PC-9 (cell line): ENCODE data around the gene MRPS5. TPM values are rescaled to one million over a fixed set of nuclear protein-coding genes. Genes with fewer than 3 reads are reported as not detected.

ENCODE experiments used
- BruUV-seq: library from RNA; stranded (reverse); fragments of 400-500 nt; replicated peaks from 2 replicates; lab custom pipeline; 2021; lab: Mats Ljungman, UMichigan
- CTCF ChIA-PET: fragments of 300-600 bp; sonication (Branson Sonifier 250); formaldehyde crosslinking; loops from one replicate; lab custom pipeline; 2022; ENCODE audit warnings: antibody characterized with exemption; lab: Charles Lee
- POLR2A ChIA-PET: fragments of 300-600 bp; sonication (Branson Sonifier 250); formaldehyde crosslinking; loops from one replicate; lab custom pipeline; 2022; ENCODE audit warnings: antibody characterized with exemption; ENCODE audit not compliant: unreplicated experiment; lab: Charles Lee
- DNase-seq, 2 experiments: peaks; one replicate each; pipeline versions ENCODE4 v3.0.0 to v3.0.0-alpha.2; 2015 to 2022; ENCODE audit warnings: mixed read lengths in 1 of 2
- H2AFZ ChIP-seq: fragments of 200-600 bp; sonication (generic); 2 replicates; pipeline ENCODE4 v1.8.1; 2017; ENCODE audit warnings: antibody characterized with exemption
- H3F3A ChIP-seq: fragments of 200-600 bp; sonication (generic); 2 replicates; pipeline ENCODE4 v1.8.1; 2017; ENCODE audit warnings: antibody characterized with exemption, mild to moderate bottlenecking, low read depth; ENCODE audit not compliant: insufficient read depth
- H3K27ac ChIP-seq: fragments of 200-600 bp; sonication (generic); 2 replicates; pipeline ENCODE4 v1.6.1; 2016; ENCODE audit warnings: mixed run types
- H3K27me3 ChIP-seq: fragments of 200-600 bp; sonication (generic); 2 replicates; pipeline ENCODE4 v1.6.1; 2016; ENCODE audit warnings: low read depth, mixed run types; ENCODE audit not compliant: insufficient read depth
- H3K36me3 ChIP-seq: fragments of 200-600 bp; sonication (generic); 2 replicates; pipeline ENCODE4 v1.6.1; 2016; ENCODE audit warnings: low read depth, mixed run types
- H3K4me1 ChIP-seq: fragments of 200-600 bp; sonication (generic); replicated peaks from 2 replicates; pipeline ENCODE4 v1.6.1; 2016; ENCODE audit warnings: mixed run types; ENCODE audit not compliant: insufficient read depth
- H3K4me2 ChIP-seq: fragments of 200-600 bp; sonication (generic); 2 replicates; pipeline ENCODE4 v1.6.1; 2017; ENCODE audit warnings: mixed run types
- H3K4me3 ChIP-seq: fragments of 200-600 bp; sonication (generic); 2 replicates; pipeline ENCODE4 v1.6.1; 2016; ENCODE audit warnings: mixed run types
- H3K79me2 ChIP-seq: fragments of 200-600 bp; sonication (generic); 2 replicates; pipeline ENCODE4 v1.6.1; 2017; ENCODE audit warnings: low read depth, mixed run types
- H3K9me2 ChIP-seq: fragments of 200-600 bp; sonication (generic); 2 replicates; pipeline ENCODE4 v1.8.1; 2017; ENCODE audit warnings: mild to moderate bottlenecking; ENCODE audit not compliant: insufficient read depth
- H3K9me3 ChIP-seq: fragments of 200-600 bp; sonication (generic); 2 replicates; pipeline ENCODE4 v1.8.1; 2016; ENCODE audit warnings: low read depth; ENCODE audit not compliant: insufficient read depth
- H4K20me1 ChIP-seq: fragments of 200-600 bp; sonication (generic); 2 replicates; pipeline ENCODE4 v1.8.1; 2017; ENCODE audit not compliant: insufficient read depth
- EZH2 ChIP-seq: fragments of 200-600 bp; sonication (generic); IDR thresholded peaks from 2 replicates; pipeline ENCODE4 v1.8.0; 2017; ENCODE audit warnings: antibody characterized with exemption, low read depth
- intact Hi-C: fragments of 100-400 bp; cut with micrococcal nuclease; formaldehyde crosslinking; loops from one replicate; pipeline ENCODE4 v1.10.0; 2022; ENCODE audit not compliant: unreplicated experiment
- total RNA-seq: library from RNA; stranded (reverse); gene quantifications from 2 replicates; pipeline ENCODE4 v1.2.3, GENCODE V29; 2021
- TF ChIP-seq, protein P1 (sequence below): fragments of 200-600 bp; sonication (generic); conservative IDR thresholded peaks from 2 replicates; pipeline ENCODE4 v1.6.1; 2017; ENCODE audit warnings: mixed run types, antibody characterized with exemption, mild to moderate bottlenecking, moderate library complexity

The MRPS5 gene
- total RNA-seq, 1 experiment from 2014 or later, result 69.0 TPM

DNA sequence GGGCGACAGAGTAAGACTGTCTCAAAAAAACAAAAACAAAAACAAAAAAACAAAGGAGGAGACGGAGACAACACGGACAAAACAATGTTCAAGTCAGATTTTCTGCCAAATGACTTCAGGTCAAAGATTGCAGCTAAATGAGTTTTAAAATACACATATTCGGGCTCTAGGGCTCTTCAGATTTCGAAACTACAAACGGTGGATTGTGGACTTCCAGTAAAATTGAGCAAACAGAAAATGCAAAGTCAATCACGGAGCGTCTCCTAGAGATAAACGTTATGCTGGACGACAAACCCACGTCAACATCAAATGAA is 558 bp downstream of the MRPS5 start:
- Histone ChIP-seq H4K20me1 (peaks cover 8% of the 10 kb centered on the region; the same call in 1 of the 2 replicates), H3K9me3 (no peaks in the 10 kb centered on the region; the same call in 1 of the 2 replicates), H3K4me2 (peak overlapping the region; percentile 83), H3K27ac (peak overlapping the region; percentile 66; the same call in 1 of the 2 replicates), H2AFZ (peak overlapping the region; percentile 97), H3K79me2 (peaks cover 42% of the 10 kb centered on the region), H3K36me3 (peaks cover 15% of the 10 kb centered on the region), H3K4me1 (peaks cover 18% of the 10 kb centered on the region), H3K27me3 (no peaks in the 10 kb centered on the region), H3K9me2 (no peaks in the 10 kb centered on the region), H3F3A (peaks cover 7% of the 10 kb centered on the region), H3K4me3 (peak overlapping the region; percentile 94)
- ChIA-PET CTCF (interaction anchor here (0.9 kb wide), 1 partner anchor 39 kb away, joined by 4 read pairs; the partner anchor contains the start of gene ZNF514), POLR2A (no interaction called here)
- intact Hi-C loops, result loop anchor here (2.0 kb wide), 1 partner anchor 44 kb away; the partner anchor contains the start of gene ZNF2
- BruUV-seq, result no TSS peak
- no peak for DNase-seq
- TF ChIP-seq EZH2, result no peak
- TF ChIP-seq, protein P1, sequence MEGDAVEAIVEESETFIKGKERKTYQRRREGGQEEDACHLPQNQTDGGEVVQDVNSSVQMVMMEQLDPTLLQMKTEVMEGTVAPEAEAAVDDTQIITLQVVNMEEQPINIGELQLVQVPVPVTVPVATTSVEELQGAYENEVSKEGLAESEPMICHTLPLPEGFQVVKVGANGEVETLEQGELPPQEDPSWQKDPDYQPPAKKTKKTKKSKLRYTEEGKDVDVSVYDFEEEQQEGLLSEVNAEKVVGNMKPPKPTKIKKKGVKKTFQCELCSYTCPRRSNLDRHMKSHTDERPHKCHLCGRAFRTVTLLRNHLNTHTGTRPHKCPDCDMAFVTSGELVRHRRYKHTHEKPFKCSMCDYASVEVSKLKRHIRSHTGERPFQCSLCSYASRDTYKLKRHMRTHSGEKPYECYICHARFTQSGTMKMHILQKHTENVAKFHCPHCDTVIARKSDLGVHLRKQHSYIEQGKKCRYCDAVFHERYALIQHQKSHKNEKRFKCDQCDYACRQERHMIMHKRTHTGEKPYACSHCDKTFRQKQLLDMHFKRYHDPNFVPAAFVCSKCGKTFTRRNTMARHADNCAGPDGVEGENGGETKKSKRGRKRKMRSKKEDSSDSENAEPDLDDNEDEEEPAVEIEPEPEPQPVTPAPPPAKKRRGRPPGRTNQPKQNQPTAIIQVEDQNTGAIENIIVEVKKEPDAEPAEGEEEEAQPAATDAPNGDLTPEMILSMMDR, result no peak

DNA sequence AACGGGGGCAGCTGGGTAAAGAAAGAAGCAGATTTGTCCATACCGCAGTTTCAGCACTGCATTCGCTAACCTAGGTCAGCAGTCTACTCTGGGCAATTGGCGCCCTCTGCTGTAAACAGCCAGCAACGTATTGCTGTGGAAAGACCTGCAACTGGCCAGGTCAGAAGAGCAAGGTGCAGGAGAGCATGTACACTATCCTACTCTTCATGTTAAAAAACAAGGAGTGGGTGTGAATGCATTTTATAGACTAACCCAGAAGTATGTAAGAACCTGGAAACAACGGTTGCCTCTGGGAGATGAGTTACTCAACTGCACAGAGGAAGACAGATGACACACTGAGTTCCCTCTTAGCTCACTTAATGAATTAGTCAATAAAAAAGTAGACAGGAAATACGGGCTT is 6.2 kb downstream of the MRPS5 start:
- H3K36me3 ChIP-seq, result peaks cover 38% of the 10 kb centered on the region
- peak; percentile 69 to 77 for DNase-seq
- peaks cover 22% of the 10 kb centered on the region for H4K20me1 ChIP-seq
- peaks cover 10% of the 10 kb centered on the region; the same call in 1 of the 2 replicates for H3K4me1 ChIP-seq
- no peak overlapping the region for H3K27ac ChIP-seq
- H3K79me2 ChIP-seq, result peaks cover 40% of the 10 kb centered on the region
- H3F3A ChIP-seq, result peaks cover 16% of the 10 kb centered on the region
- BruUV-seq, result no TSS peak
- intact Hi-C loops, result loop anchor here (1.0 to 2.0 kb wide), 4 partner anchors 39 to 241 kb away; no protein-coding TSS in a partner anchor
- TF ChIP-seq, protein P1, result peak; percentile 94
- TF ChIP-seq EZH2, result no peak
- no peak overlapping the region for H3K4me3 ChIP-seq
- no peaks in the 10 kb centered on the region for H3K9me3 ChIP-seq
- CTCF ChIA-PET, result interaction anchor here (0.6 to 2.1 kb wide), 7 partner anchors 20 to 159 kb away, joined by 3 to 10 read pairs (median 5); no protein-coding TSS in a partner anchor
- no peaks in the 10 kb centered on the region for H3K9me2 ChIP-seq
- POLR2A ChIA-PET, result interaction anchor here (0.6 kb wide), 1 partner anchor 83 kb away, joined by 6 read pairs; no protein-coding TSS in a partner anchor
- H2AFZ ChIP-seq, result no peak overlapping the region
- no peaks in the 10 kb centered on the region for H3K27me3 ChIP-seq
- H3K4me2 ChIP-seq, result no peak overlapping the region

DNA sequence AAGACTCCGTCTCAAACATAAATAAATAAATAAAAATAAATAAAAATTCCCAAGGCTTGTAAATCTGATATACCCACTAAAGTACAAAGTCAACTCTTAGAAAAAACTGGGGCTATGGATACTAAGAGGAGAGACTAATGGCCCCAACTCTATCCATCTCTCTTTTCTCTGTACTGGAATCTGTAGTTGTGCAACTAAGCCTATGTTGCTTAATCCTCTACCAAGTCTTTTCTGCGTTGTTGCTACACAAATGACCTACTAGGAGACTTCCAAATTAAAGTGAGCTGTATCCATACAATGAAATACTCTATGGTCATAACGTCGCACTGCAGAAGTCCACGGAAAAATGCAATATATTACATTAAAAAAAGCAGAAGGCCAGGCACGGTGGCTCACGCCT is 8.1 kb downstream of the MRPS5 start:
- Histone ChIP-seq H3K79me2 (peaks cover 21% of the 10 kb centered on the region), H3K27me3 (no peaks in the 10 kb centered on the region), H3F3A (peaks cover 23% of the 10 kb centered on the region), H3K9me3 (no peaks in the 10 kb centered on the region), H2AFZ (no peak overlapping the region), H3K4me3 (no peak overlapping the region), H3K36me3 (peaks cover 53% of the 10 kb centered on the region), H3K27ac (no peak overlapping the region), H3K4me1 (no peaks in the 10 kb centered on the region), H3K9me2 (no peaks in the 10 kb centered on the region), H3K4me2 (no peak overlapping the region), H4K20me1 (peaks cover 21% of the 10 kb centered on the region)
- ChIA-PET POLR2A (no interaction called here), CTCF (no interaction called here)
- no TSS peak for BruUV-seq
- DNase-seq, result no peak
- intact Hi-C loops, result no loop called here
- TF ChIP-seq, protein P1, result no peak
- TF ChIP-seq EZH2, result no peak
